GM23338 (cell line): Measurements from ENCODE around the gene CACNA1C. TPM values are rescaled to one million over a fixed set of nuclear protein-coding genes. Genes with fewer than 3 reads are reported as not detected.

ENCODE experiments used
- ATAC-seq: fragments of 200-7000 bp; cut with Tn5 transposase; 3 replicates; pipeline ENCODE4 v1.9.1; 2020
- DNase-seq: peaks from one replicate; pipeline ENCODE4 v3.0.0-alpha.2; 2015; ENCODE audit warnings: low spot score
- H2AFZ ChIP-seq: fragments of 200-600 bp; sonication (generic); 2 replicates; pipeline ENCODE4 v1.8.0; 2016; ENCODE audit warnings: antibody characterized with exemption, mild to moderate bottlenecking, moderate library complexity
- H3F3A ChIP-seq: fragments of 200-600 bp; sonication (generic); replicated peaks from 2 replicates; pipeline ENCODE4 v1.8.0; 2017; ENCODE audit warnings: antibody characterized with exemption, mixed run types, low read depth
- H3K27ac ChIP-seq: fragments of 200-600 bp; sonication (generic); 2 replicates; pipeline ENCODE4 v1.6.1; 2016; ENCODE audit warnings: low read depth
- H3K27me3 ChIP-seq: fragments of 200-600 bp; sonication (generic); 2 replicates; pipeline ENCODE4 v1.8.0; 2016; ENCODE audit warnings: mild to moderate bottlenecking, mixed run types, moderate library complexity; ENCODE audit not compliant: insufficient read depth
- H3K36me3 ChIP-seq: fragments of 200-600 bp; sonication (generic); 2 replicates; pipeline ENCODE4 v1.8.0; 2016; ENCODE audit warnings: mild to moderate bottlenecking; ENCODE audit not compliant: insufficient read depth
- H3K4me1 ChIP-seq: fragments of 200-600 bp; sonication (generic); 2 replicates; pipeline ENCODE4 v1.8.0; 2016; ENCODE audit warnings: mild to moderate bottlenecking, moderate library complexity; ENCODE audit not compliant: insufficient read depth
- H3K4me2 ChIP-seq: fragments of 200-600 bp; sonication (generic); 2 replicates; pipeline ENCODE4 v1.7.1; 2017; ENCODE audit warnings: mixed run types
- H3K4me3 ChIP-seq: fragments of 200-600 bp; sonication (generic); 2 replicates; pipeline ENCODE4 v1.6.1; 2016; ENCODE audit warnings: mixed run types
- H3K79me2 ChIP-seq: fragments of 200-600 bp; sonication (generic); replicated peaks from 2 replicates; pipeline ENCODE4 v1.8.0; 2017; ENCODE audit warnings: mild to moderate bottlenecking; ENCODE audit not compliant: insufficient read depth
- H3K9me2 ChIP-seq: fragments of 200-600 bp; sonication (generic); 2 replicates; pipeline ENCODE4 v1.8.0; 2017; ENCODE audit not compliant: insufficient read depth
- H4K20me1 ChIP-seq: fragments of 200-600 bp; sonication (generic); replicated peaks from 2 replicates; pipeline ENCODE4 v1.8.0; 2017; ENCODE audit warnings: mild to moderate bottlenecking; ENCODE audit not compliant: insufficient read depth
- H3K27ac Mint-ChIP-seq: 2 replicates; pipeline ENCODE4 v1.8.0; 2020; ENCODE audit warnings: inconsistent platforms, mild to moderate bottlenecking, moderate library complexity, mixed read lengths
- H3K27me3 Mint-ChIP-seq: 3 replicates; pipeline ENCODE4 v1.8.0; 2022; ENCODE audit warnings: low read depth, mild to moderate bottlenecking, moderate library complexity, mixed read lengths, inconsistent platforms; ENCODE audit not compliant: insufficient read depth, poor library complexity
- H3K36me3 Mint-ChIP-seq: 3 replicates; pipeline ENCODE4 v1.8.0; 2021; ENCODE audit warnings: low read depth, mild to moderate bottlenecking, inconsistent platforms, moderate library complexity, mixed read lengths
- H3K4me1 Mint-ChIP-seq: 3 replicates; pipeline ENCODE4 v1.8.0; 2020; ENCODE audit warnings: mild to moderate bottlenecking, inconsistent platforms, mixed read lengths
- H3K4me3 Mint-ChIP-seq: 3 replicates; pipeline ENCODE4 v1.8.0; 2021; ENCODE audit warnings: moderate library complexity, mild to moderate bottlenecking, inconsistent platforms, mixed read lengths
- H3K9me3 Mint-ChIP-seq: 3 replicates; pipeline ENCODE4 v1.8.0; 2020; ENCODE audit warnings: moderate library complexity, mild to moderate bottlenecking, inconsistent platforms, mixed read lengths
- EZH2 ChIP-seq: fragments of 200-600 bp; sonication (generic); IDR thresholded peaks from one replicate; pipeline ENCODE4 v1.8.0; 2017; ENCODE audit warnings: antibody characterized with exemption, mild to moderate bottlenecking, low read depth; ENCODE audit not compliant: unreplicated experiment
- POLR2AphosphoS5 ChIP-seq: IDR thresholded peaks from 2 replicates; pipeline ENCODE4 v1.6.1; 2016; ENCODE audit warnings: antibody characterized with exemption, low read depth
- ZNF331 ChIP-seq: fragments of 250-450 bp; sonication (Bioruptor Pico); IDR thresholded peaks from 2 replicates; pipeline ENCODE4 v1.5.0; 2020; ENCODE audit warnings: low read depth, mild to moderate bottlenecking, moderate library complexity
- polyA plus RNA-seq: library from polyadenylated mRNA; unstranded; fragments of >200 nt; fragmentation: Nextera tagmentation; extraction: Ambion mirVana; gene quantifications from 2 replicates; pipeline ENCODE4 v1.2.1, GENCODE V29; 2016
- total RNA-seq: library from RNA; depleted of rRNA; stranded (reverse); fragments of >200 nt; shearing (Covaris generic); gene quantifications from 2 replicates; pipeline ENCODE4 v1.2.3, GENCODE V29; 2014
- TF ChIP-seq, protein P1 (sequence below): IDR thresholded peaks from 2 replicates; pipeline ENCODE4 v1.6.1; 2016; ENCODE audit warnings: antibody characterized with exemption

Gene CACNA1C
- total and polyA plus RNA-seq, 2 experiments from 2014 or later: 0.78 to 2.1 TPM

- Mint-ChIP-seq H3K27ac (no peak overlapping the region), H3K27me3 (peaks cover 5% of the 10 kb centered on the region), H3K36me3 (no peaks in the 10 kb centered on the region), H3K4me1 (peaks cover 2% of the 10 kb centered on the region; the same call in 2 of the 3 replicates), H3K4me3 (no peak overlapping the region), H3K9me3 (no peaks in the 10 kb centered on the region)
- Histone ChIP-seq H4K20me1 (no peaks in the 10 kb centered on the region), H3K9me2 (peaks cover 18% of the 10 kb centered on the region; the same call in 1 of the 2 replicates), H3F3A (no peaks in the 10 kb centered on the region), H3K27me3 (no peaks in the 10 kb centered on the region), H2AFZ (no peak overlapping the region), H3K4me2 (no peak overlapping the region), H3K4me1 (no peaks in the 10 kb centered on the region), H3K36me3 (no peaks in the 10 kb centered on the region), H3K27ac (no peak overlapping the region), H3K4me3 (no peak overlapping the region), H3K79me2 (no peaks in the 10 kb centered on the region)
- no peak for DNase-seq
- no peak for ATAC-seq
- TF ChIP-seq, protein P1, sequence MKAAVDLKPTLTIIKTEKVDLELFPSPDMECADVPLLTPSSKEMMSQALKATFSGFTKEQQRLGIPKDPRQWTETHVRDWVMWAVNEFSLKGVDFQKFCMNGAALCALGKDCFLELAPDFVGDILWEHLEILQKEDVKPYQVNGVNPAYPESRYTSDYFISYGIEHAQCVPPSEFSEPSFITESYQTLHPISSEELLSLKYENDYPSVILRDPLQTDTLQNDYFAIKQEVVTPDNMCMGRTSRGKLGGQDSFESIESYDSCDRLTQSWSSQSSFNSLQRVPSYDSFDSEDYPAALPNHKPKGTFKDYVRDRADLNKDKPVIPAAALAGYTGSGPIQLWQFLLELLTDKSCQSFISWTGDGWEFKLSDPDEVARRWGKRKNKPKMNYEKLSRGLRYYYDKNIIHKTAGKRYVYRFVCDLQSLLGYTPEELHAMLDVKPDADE: no peak
- TF ChIP-seq ZNF331 (CRISPR knock-in tag): no peak
- TF ChIP-seq EZH2: no peak
Observed at GRCh38 chr12:2328661-2329060, 275.9 kb downstream of the CACNA1C start.

DNA sequence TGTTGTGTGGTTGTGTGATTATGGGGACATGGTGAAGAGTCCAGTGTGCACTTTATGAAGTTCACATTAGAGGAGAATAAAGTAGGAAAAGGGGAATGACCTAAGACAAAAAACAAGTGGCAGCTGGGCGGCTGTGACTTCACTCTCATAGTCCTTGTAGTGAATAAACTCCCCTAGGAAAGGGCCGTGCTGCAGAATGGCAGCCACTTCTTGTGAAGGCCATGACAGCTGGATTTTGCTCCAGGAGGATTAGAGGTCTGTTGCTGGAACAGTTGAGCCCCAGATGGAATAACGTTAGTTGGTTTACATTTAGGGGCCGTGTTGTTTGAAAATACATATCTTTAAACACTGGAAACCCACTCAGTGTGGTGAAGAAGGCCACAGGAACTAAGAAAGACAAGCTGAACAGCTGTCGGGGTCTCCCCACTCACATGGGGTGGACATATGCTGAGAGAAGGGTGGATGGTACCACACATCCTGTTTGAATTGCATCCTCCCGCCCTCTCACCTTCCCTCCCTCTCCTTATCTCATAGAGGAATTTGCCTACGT, 276.9 kb downstream of the CACNA1C start:
- Mint-ChIP-seq H3K27ac (no peak overlapping the region), H3K9me3 (no peaks in the 10 kb centered on the region)

DNA sequence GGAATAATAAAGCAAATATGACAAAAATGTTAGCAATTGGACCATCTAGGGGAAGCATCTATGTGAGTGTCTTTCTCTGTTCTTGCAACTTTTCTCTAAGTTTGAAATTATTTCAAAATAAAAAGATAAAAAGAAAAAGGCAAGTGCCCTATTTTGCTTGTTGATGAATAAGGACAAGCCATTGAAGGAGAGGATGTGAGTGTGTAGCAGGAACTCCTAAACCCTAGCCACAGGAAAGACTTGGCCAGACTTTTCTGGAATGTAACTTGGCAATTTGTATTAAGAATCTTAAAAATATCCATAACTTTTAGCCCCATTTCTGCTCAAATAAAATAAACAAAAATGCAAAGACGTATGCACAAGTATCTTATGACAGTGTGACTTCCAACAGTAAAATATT, 279.4 kb downstream of the CACNA1C start:
- Histone ChIP-seq H3K36me3 (no peaks in the 10 kb centered on the region), H3K27me3 (no peaks in the 10 kb centered on the region), H3K4me3 (no peak overlapping the region), H3K27ac (no peak overlapping the region), H2AFZ (no peak overlapping the region), H3K9me2 (peaks cover 14% of the 10 kb centered on the region), H3K4me2 (no peak overlapping the region), H3F3A (no peaks in the 10 kb centered on the region), H3K79me2 (no peaks in the 10 kb centered on the region), H3K4me1 (no peaks in the 10 kb centered on the region), H4K20me1 (no peaks in the 10 kb centered on the region)
- no peak for ATAC-seq
- Mint-ChIP-seq H3K4me1 (peaks cover 2% of the 10 kb centered on the region; the same call in 2 of the 3 replicates), H3K4me3 (no peak overlapping the region), H3K27ac (no peak overlapping the region), H3K9me3 (no peaks in the 10 kb centered on the region), H3K36me3 (no peaks in the 10 kb centered on the region), H3K27me3 (peaks cover 1% of the 10 kb centered on the region)
- DNase-seq: no peak
- no peak for TF ChIP-seq POLR2AphosphoS5

More for the DNA sequence above, 276.9 kb downstream of the CACNA1C start:
- Histone ChIP-seq H3K36me3 (no peaks in the 10 kb centered on the region), H3F3A (no peaks in the 10 kb centered on the region), H3K4me1 (no peaks in the 10 kb centered on the region), H2AFZ (no peak overlapping the region), H3K27me3 (no peaks in the 10 kb centered on the region), H3K4me3 (no peak overlapping the region), H3K9me2 (peaks cover 18% of the 10 kb centered on the region), H4K20me1 (no peaks in the 10 kb centered on the region), H3K4me2 (no peak overlapping the region), H3K27ac (no peak overlapping the region), H3K79me2 (no peaks in the 10 kb centered on the region)
- TF ChIP-seq, protein P1: no peak
- H3K4me3 Mint-ChIP-seq: no peak overlapping the region
- H3K27me3 Mint-ChIP-seq: peaks cover 5% of the 10 kb centered on the region
- peaks cover 2% of the 10 kb centered on the region; the same call in 2 of the 3 replicates for H3K4me1 Mint-ChIP-seq
- no peak for DNase-seq
- H3K36me3 Mint-ChIP-seq: no peaks in the 10 kb centered on the region
- no peak for ATAC-seq
